ENCODE data around the gene KIRREL3.

GRCh38 chr11:126748793-126749192 lies 251.8 kb downstream of the KIRREL3 start:
- no peak for TF ChIP-seq POLR2A (IDR thresholded peaks at IDR 0.05)
- TF ChIP-seq CTCF (IDR thresholded peaks at IDR 0.05): no peak
- TF ChIP-seq EP300 (IDR thresholded peaks at IDR 0.05): no peak

Data from ovary (tissue), 3 donors.